TTC549 (cell line): ENCODE data around the gene FAM187B.
"Not testable (repeated sequence)": the region's sequence is repeated elsewhere in the genome, so short reads cannot be mapped to it uniquely, and the experiment has no call there.

Source experiments
- FAIRE-seq: peaks from 2 replicates; lab custom pipeline; 2012; peaks lifted over from hg19 to GRCh38; lab: Jason Lieb, UNC

The FAM187B gene

DNA sequence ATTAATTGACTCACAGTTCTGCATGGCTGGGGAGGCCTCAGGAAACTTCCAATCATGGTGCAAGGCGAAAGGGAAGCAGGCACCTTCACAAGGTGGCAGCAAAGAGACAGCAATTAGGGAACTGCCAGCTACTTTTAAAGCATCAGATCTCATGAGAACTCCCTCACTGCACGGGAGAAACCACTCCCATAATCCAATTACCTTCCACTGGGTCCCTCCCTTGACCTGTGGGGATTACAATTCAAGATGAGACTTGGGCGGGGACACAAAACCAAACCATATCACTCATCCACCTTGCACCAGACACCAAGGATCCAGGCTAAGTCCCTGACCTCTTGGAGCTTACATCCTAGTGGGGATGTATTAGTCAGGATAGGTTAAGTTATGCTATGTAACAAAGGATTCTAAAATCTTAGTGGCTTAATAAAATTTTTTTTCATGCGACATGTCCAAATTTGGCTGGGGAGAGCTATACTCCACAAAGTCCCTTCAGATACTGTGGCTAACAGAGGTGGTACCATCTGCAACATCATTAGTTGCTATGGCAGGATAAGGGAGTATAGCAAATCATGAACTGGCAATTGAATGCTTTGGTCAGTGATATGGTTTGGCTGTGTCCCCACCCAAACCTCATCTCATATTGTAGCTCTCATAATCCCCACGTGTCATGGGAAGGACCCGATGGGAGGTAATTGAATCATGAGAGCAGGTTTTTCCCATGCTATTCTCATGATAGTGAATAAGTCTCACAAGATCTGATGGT lies 8.3 kb upstream of the FAM187B start:
- no peak for FAIRE-seq

DNA sequence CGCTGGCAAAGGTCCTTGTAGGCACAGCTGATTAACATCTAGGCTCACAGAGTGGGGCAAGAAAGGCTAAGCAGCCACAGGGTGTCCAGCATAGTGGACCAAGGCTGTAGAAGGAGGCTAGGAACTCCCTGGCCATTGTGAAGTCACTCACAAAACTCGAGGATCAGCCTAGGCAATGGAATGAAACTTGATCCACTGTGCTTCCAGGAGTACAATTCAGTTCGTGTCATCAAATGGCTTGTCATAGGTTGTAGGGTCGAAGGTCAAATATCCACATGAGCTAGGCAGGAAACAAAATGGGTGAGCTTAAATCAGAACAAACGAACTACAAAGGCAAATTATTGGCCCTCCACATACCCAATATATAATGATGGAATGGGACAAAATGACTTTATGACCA lies 4.4 kb upstream of the FAM187B start:
- no peak for FAIRE-seq

DNA sequence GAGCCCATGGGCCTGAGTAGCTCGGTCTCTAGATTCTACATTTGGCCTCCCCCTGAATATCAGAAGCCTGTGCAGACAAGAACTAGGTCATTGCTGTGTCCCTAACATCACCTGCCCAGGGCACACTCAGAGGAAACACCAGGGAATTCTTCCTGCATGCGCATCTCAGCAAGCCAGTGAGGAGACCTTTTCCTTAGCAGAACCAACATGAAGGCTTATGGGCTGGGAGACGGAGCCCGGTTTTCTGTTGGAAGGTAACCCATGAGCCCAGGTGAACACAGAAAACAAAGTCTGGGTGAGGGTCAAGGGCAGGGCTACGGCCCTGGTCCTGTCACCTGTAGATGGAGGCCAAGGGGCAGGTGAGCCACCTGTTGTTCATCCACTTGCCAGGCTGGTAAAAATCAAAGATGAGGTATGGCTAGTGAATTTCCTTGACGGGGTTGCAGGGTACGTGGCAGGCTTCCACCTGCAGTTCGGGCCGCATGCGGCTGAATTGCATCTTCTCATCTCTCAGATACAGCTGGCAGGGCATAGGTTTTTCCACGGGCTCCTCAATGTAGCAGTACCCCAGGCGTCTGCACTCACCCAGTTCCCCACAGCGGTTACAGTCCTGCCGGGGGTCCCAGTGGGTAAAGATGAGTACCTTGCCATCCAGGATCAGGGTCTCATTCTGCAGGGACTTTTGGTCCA lies 3.6 kb upstream of the FAM187B start:
- FAIRE-seq: no peak

DNA sequence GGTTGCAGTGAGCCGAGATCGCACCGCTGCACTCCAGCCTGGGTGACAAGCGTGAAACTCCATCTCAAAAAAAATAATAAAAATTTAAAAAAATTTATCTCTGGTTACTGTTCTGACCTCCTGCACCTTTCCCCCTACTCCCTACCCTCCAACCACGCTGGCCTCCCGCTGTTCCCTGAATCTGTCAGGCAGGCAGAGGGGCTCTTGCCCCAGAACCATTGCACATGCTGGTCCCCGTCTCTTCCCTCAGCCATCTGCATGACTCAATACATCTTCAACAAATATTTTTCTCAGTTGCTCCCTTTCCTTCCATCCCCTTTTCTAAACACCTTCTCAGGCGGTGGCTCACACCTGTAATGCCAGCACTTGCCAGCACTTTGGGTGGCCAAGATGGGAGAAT lies 1.1 kb upstream of the FAM187B start:
- no peak for FAIRE-seq

DNA sequence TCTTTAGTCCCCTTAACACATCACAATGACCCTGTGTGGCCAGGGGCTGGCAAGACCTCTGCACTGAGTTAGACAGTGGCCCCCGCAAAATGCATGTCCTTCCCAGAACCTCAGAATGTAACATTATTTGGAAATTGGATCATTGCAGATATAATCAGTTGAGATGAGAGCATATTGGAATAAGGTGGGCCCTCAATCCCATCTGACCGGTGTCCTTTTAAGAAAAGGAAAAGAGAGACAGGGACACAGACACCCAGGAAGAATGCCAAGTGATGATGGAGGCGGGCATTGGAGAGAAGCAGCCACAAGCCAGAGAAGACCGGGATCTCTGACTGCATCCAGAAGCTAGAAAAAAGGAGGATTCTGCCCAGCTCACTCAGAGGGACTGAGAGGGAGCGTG lies 1.8 kb downstream of the FAM187B start:
- FAIRE-seq: no peak

DNA sequence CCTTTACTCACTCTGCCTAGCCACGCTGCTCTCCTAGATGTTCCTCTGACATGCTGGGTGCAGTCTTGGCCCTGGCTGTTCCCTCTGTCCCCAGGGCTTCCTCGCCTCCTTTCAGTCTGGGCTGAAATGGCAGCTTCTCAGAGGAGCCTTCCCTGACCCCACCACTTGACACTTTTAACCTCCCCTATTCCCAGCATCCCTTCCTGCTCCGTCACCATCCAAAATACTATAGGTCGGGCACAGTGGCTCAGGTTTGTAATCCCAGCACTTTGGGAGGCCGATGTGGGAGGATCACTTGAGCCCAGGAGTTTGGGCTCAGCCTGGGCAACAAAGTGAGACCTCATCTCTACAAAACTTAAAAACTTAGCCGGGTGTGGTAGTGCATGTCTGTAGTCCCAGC lies 2.6 kb downstream of the FAM187B start:
- no peak for FAIRE-seq

DNA sequence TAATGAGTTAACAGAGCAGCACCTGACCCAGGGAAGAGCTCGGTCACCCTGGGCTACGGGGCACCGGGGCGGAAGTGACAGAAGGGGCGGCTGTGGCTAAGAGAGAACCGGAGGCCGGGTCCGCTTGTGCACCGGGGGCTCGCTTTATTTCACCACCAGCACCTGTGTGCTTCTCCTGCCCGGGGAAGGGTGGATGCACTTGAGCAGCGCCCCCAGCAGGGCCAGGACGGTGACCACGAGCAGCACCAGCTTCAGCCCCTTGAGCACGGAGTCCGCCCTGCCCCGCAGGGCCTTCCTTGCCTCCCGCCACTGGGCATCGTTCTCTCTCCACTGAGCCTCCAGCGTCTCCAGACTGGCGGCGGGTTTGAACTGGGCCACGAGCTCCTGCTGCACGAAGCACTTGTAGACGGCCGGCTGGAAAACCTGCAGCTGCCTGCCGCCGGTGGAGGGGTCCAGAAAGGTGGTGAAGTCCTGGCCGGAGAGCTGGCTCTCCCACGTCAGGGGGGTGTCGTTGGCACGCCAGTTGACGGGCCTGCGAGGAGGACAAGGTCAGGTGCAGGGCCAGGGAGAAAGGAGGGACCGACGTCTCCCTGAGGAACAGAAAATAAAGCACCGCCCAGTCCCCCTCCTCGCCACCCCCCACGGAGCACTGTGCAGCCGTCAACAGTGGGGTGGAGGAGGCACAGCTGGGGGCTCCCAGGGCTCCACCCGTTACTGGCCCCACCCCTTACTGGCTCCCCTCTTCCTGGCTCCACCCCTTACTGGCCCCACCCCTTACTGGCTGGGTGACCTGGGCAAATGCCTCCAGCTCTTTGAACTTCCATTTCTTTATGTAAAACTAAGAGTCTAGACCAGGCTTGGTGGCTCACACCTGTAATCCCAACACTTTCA lies 3.6 kb downstream of the FAM187B start:
- no peak for FAIRE-seq

DNA sequence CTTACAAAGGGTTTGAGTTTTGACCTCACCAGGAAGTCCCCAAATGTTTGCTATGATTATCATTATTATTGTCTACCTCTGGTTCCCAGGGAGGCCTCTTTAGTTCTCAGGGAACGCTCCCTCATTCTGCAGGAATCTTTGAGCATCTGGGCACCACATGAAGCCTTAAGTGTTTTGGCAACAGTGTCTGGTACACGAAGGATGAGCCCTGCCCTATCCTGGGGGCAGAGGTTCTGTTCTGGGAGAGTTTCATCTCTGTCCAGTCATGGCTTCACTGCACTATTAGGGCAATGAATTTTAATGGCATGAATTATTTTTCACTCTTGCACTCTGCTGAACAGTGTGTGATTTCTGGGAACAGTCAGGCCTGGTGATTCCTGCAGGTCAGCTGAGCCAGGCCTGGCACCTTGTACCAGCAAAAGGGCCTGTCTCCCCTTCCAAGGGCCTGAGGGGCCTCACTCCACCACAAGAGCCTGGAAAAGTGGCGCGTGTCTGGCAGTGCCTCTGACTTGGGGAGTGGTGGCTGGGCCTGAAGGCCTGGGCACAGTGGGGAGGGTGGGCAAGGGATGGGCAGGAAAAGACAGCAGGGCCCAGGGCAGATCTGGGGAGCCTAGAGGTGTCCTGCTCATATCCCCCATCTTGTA lies 4.6 kb downstream of the FAM187B start:
- FAIRE-seq: no peak

DNA sequence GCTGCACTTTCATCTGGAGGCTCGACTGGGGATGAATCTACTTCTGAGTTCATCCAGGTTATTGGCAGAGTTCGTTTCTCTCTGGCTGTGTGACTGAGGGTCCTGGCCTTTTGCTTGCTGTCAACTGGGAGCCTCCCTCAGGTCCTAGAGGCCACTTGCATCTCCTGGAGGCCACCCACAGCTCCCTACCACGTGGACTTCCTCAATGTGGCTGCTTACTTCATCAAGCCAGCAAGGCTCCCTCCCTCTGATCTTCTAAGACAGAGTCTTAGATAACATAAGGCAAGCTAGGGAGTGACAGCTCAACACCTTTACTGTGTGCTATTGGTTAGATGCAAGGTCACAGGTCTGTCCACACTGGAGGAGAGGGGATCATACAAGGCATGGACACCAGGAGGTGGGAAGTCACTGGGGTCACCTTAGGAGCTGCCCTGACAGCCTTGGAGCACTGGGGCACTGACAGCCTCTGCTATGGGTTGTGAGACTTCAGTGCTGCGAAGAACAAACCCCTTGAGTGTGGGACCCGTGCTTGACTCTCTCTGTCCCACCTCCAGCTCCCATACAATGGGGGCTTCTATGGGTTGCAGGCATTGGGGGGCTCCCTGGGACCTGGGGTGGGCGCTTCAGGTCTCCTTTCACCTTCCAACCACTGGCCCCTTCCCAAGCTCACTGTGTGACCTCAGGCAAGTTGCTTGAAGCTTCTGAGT lies 5.3 kb downstream of the FAM187B start:
- FAIRE-seq: no peak

DNA sequence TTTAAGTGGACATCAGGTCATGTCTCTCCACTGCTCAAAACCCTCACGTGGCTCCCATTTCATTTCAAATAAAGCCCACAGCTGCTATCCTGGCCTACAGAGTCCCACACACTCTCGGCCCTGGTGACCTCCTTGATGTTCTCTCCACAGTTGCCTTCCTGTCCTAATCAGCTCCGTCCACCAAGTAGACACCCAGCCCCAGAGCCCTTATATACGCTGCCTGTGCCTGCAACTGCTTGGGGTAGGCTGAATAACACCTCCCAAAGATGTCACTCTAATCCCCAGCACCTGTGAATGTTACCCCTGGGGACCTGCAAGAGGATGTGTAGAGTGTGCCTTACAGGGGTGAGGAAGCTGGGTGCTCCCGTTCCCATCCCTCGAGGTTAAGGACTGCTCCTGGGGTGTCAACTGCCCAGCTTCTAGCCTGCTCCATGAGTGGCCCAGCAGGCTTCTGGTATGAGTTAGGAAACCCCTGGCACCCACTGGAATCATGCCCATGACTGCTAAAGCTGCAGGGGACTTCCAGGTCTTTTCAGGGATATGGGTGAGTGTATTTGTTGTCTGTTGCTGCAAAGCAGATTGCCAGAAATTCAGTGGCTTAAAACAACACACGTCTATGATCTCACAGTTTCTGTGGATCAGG lies 6.0 kb downstream of the FAM187B start:
- no peak for FAIRE-seq

DNA sequence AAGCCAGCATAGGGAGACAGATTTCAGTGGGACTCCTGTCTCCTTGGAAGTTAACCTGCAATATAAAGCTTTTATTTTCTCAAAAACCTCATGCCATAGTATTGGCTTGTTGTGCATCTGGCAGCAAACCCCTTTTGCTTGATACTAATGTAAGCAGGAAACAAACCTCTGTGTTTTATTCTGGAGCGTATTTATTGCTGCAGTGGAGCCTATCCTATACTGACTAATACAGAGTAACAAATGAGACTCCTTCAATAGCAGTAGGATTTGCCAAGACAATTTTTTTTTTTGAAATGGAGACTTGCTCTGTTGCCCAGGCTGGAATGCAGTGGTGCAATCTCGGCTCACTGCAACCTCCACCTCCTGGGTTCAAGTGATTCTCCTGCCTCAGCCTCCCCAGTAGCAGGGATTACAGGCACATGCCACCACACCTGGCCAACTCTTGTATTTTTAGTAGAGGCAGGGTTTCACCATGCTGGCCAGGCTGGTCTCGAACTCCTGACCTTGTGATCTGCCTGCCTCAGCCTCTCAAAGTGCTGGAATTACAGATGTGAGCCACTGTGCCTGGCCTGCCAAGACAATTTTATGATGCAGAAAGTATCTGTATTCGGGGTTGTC lies 7.5 kb downstream of the FAM187B start:
- not testable (repeated sequence) for FAIRE-seq

DNA sequence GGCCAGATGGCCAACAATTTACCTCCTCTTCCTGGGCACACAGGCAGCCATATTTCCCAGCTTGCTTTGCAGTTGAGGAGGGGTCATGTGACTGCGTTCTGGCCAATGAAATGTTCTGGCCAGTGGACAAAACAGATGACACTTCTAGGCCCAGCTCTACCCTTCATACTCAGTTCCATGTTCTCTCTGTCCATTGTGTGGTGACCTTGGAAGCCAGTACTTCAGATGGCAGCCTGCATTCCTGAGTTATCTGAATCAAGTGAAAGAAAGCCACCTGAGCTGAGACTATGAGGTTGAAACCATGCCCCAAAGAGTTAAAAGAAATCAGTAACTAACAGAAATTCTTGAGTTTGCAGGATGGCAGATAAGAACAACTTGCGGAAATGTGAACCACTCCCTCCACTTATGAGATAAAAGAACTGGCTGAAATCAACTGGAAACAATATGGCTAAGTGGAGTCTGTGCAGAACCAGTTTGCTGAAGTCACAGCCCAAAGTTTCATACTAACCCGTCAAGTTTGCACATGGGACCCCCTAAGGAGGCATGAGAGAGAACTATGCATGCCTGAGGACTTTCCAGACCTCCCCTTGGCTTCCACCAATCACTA lies 8.1 kb downstream of the FAM187B start:
- no peak for FAIRE-seq

DNA sequence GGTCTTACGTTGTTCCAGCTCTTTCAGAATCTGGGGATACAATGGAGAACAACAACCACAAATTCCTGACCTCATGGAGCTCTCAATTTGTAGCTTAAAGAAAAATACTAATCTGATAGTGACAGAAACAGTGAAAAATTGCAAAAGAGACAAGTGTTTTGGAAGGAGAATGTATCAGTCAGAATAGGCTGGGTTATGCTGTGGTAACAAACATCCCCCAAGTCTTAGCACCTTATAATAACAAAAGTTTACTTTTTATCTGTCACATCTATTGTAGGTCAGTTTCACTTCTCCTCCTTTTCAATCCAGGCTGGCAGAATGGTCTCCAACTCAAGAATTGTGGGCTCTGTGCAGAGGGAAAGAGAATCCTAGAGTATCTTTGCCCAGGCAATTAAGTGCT lies 9.5 kb downstream of the FAM187B start:
- no peak for FAIRE-seq

DNA sequence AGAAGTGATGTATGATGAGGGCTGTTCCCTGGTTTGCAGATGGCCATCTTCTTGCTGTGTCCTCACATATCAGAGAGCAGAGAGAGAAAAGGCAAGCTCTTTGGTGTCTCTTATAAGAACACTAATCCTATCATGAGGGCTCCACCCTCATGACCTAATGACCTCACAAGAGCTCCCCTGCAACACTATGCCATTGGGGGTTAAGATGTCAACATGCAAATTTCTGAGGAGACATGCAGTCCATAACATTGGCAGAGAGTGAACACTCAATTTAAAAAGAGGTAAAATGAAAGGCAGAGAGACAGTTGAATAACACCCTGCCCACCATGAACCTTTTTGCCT lies 10.9 kb downstream of the FAM187B start:
- FAIRE-seq: no peak

DNA sequence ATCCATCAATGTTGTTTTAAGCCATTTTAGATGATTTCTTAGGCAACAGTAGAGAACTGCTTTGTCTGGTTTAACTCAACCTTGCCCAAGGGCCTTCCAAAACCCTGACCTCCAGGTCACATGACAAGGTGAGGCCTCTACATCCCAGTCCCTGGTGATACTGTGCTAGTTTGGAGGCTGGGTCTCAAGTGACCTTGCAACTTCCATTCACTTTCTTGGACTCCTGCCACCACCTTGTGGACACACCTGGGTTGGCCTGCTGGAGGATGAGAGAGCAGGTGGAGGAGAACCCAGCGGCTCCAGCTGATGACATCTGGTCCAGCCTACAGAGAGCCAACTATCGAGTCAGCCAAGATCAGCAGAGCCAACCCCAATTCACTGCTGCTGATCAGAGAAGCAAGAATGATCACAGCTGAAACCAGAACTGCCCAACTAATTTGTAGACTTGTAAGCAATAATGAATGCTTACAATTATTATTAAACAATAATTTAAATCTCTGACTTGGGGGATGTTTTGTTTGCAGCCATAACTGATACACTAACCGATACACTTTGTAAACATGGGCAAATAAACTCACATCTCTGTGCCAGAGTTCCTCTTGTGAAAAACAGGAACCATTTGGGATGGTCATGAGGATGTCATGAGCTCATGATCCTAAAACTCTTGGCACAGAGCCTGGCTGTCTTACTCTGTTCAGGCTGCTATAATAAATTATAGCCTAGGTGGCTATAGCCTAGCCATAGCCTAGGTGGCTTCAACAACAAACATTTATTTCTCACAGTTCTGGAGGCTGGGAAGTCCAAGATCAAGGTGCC lies 11.5 kb downstream of the FAM187B start:
- no peak for FAIRE-seq

DNA sequence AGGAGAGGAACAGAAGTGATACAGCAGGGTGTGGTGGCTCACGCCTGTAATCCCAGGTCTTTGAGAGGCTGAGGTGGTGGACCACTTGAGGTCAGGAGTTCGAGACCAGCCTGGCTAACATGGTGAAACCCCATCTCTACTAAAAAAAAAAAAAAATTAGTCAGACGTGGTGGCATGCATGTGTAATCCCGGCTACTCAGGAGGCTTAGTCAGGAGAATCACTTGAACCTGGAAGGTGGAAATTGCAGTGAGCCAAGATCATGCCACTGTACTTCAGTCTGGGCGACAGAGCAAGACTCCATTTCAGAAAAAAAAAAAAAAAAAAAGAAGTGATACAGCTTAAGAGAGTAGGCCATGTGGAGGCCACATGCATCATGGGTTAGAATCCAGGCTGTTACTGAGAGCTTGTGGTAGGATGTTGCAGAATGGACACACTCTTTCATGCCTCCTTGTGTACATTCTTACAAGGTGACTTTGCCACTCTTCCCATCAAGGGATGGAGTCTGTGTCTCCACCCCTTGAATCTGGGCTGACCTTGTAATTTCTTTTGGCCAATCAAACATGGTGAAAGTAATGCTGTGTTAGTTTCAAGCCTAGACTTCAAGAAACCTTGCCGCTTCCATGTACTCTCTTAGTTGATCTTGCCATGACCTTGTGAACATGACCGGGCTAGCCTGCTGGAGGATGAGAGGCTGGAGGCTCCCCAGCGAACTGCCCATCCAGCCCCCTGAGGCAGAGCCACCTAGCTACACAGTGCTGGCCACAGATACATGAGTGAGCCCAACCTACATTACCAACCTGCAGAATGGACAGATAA lies 12.3 kb downstream of the FAM187B start:
- FAIRE-seq: no peak

DNA sequence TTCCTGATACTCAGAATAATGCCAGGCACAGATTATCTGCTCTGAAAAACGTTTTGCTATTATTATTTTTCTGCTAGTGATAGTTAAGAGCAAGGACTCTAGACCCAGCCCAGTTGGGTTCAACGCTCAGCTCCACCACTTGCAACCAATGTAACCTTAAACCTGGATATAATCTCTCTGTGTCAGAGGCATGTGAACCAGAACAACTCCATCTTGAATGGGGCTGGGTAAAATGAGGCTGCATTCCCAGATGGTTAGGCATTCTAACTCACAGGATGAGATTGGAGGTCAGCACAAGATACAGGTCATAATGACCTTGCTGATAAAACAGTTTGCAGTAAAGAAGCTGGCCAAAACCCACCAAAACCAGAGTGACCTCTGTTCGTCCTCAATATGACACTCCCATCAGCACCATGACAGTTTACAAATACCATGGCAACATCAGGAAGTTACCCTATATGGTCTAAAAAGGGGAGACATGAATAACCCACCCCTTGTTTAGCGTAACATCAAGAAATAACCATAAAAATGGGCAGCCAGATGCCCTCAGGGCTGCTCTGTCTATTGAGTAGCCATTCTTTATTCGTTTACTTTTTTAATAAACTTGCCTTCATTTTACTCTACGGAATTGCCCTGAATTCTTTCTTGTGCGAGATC lies 13.6 kb downstream of the FAM187B start:
- FAIRE-seq: no peak
